ENCODE data around the gene ETNK2.
"Not testable (repeated sequence)": the region's sequence is repeated elsewhere in the genome, so short reads cannot be mapped to it uniquely, and the experiment has no call there.

The ETNK2 gene

GRCh38 chr1:204126386-204126785 is 25.5 kb downstream of the ETNK2 start:
- no peak for DNase-seq (ENCODE audit: low spot score)

DNA sequence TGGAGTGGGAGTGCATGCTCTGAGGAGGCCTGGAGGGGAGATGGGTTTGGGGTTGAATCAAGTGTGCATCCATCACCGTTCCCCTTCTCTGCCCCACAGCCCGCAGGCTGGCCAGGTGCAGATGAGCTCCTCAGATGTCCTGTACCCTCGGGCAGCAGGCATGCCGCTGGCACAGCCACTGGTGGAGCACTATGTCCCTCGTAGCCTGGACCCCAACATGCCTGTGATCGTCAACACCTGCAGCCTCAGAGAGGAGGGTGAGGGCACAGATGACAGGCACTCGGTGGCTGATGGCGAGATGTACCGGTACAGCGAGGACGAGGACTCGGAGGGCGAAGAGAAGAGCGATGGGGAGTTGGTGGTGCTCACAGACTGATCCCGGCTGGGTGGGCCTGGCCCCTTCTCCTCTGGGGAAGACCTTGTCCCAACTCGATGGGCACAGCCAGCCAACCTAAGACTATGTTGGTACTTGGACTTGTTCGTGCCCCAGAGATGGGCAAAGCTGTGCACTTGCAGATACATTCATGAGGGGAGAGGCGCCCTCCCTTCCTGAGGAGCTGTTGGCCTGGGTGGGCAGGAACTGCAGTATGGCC is 26.0 kb downstream of the ETNK2 start:
- no peak for DNase-seq (ENCODE audit: low spot score)

DNA sequence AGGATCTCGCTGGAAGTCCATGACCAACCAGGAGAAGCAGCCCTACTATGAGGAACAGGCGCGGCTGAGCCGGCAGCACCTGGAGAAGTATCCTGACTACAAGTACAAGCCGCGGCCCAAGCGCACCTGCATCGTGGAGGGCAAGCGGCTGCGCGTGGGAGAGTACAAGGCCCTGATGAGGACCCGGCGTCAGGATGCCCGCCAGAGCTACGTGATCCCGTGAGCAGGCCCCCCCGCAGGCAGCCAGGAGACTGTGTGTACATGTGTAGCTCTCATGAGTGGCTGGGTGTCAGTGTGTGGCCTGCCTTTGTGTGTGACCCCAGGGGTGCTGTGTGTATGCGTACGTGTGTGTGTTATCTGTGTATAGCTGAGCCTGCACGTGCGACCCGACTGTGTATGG is 27.2 kb downstream of the ETNK2 start:
- no peak for DNase-seq (ENCODE audit: low spot score)

- no peak for DNase-seq (ENCODE audit: low spot score)
Observed at GRCh38 chr1:204123376-204123775, 28.5 kb downstream of the ETNK2 start.

GRCh38 chr1:204121840-204122555 is 29.8 kb downstream of the ETNK2 start:
- no peak for DNase-seq (ENCODE audit: low spot score)

DNA sequence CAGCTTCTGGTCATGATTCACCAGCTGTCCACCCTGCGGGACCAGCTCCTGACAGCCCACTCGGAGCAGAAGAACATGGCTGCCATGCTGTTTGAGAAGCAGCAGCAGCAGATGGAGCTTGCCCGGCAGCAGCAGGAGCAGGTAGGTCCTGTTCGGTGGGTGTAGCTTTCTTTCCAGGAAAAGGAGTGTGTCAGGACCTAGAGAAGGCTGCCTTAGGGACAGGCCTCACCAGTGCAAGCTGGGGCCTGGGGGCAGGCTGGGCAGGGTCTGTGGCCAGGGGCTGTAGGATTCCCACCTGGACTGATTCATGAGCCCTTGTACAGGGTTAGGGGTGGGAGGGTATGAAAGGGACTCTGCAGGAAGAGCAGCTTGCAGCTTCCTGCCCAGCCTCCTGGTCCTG is 35.3 kb downstream of the ETNK2 start:
- no peak for DNase-seq (ENCODE audit: low spot score)

- no peak for DNase-seq (ENCODE audit: low spot score)
Observed at GRCh38 chr1:204115116-204115515, 36.7 kb downstream of the ETNK2 start.

DNA sequence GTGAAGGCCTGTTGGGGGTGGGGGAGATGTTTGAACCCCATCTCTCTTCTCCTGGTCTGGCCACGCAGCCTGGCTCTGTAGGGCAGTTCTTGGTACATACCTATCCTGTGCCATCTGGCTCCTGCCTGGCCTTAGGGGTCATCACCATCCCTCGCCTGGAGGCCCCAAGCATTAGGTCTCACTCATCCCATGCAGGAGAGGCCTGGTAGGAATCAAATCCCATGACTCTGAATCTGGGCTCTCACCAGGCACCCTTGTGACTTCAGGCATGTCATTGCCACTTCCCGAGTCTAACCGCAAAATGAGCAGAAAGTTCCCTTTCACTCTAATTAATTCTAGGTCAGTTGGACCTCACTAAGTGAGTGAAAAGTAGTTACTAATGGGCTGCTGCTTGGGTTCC is 37.2 kb downstream of the ETNK2 start:
- DNase-seq (ENCODE audit: low spot score): no peak

GRCh38 chr1:204113896-204114295 is 37.9 kb downstream of the ETNK2 start:
- DNase-seq (ENCODE audit: low spot score): no peak

GRCh38 chr1:204112876-204113730 is 38.7 kb downstream of the ETNK2 start:
- no peak for DNase-seq (ENCODE audit: low spot score)

- no peak for DNase-seq (ENCODE audit: low spot score)
Observed at GRCh38 chr1:204110894-204111633, 40.8 kb downstream of the ETNK2 start.

DNA sequence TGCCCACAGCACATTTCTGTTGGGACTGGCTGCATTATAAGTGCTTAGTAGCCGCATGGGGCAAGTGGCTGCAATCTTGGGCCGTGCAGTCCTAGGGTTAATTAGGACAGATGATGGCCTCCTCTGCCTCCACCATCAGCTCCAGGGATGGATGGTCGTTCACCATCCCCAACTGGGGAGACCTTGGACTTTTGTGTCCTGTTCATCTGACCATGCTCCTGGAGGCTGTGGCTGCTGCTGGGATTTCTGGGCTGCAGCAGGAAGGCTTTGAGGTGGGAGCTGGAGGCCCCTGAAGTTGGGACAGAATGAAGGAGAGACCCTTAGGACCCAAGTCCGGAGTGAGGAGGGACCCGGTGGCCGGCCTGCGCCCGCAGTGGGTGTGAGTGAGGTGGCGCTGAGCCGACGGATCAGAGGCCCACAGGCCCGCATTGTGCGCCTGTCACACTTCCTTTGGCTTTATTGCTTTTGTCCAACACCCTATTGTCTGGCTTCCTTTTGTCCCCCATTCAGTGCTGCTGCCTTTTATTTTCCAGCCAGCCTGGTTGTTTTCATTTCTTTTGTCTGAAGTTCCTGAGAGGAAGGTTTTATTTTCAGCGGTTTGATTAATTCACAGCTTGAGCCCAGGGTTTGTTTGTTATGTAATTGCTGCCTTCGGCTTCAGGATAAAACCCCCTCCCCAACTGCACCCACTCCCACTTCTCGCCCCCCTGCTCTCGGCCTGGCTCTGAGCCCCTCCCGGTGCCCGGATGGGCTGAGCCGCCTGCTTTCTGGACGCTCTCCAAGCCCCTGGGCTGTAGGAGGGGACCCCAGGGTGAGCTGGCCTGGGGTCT is 43.3 kb downstream of the ETNK2 start:
- DNase-seq (ENCODE audit: low spot score): no peak

DNA sequence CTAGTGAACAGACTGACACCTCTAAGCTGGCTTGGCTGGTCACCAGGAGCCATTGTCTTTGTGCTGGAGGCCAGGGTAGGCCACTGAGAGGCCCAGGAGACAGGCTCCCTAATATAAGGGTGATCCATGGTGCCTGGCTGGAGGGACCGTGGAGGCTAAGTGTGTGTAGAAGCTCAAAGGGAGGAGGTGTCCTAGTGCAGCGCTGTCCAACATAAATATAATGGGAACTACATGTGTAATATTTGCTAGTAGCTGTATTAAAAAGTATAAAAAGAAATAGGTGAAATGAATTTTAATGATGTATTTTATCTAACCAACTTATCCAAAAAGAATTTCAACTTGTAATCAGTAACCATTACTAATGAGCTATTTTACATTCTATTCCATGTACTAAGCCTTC is 44.0 kb downstream of the ETNK2 start:
- no peak for DNase-seq (ENCODE audit: low spot score)

DNA sequence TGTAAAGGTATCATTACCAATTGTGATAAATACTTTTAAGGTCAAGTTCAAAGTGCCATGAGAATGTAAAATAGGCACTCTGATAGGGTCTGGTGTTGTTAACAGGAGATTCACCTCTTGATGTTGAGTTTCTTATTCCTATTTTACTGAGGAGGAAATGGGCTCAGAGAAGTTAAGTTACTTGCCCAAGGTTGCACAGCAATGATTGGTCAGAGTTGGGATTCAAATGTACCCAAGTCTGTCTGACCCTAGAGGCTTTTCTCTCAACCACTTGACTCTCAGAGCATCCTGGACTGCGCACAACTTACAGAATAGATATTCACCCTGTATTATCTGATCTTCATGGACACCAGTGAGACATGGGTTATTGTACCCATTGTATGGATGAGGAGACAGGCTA is 45.0 kb downstream of the ETNK2 start:
- DNase-seq (ENCODE audit: low spot score): no peak

DNA sequence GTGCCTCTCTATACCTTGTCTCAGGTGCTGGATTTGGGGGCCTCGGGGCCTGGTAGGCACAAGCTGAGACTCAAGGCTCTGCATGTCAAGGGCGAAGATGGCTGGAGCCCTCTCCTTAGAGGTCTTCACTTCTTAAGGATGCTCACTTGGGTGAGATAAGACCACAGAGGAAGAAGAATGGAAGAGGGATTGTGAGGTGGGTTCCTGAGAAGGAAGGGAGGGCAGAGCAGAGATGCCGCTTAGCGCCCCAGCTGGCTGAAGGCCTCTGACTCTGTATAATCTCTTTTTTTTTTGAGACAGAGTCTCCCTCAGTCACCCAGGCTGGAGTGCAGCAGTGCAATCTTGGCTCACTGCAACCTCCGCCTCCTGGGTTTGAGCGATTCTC is 46.7 kb downstream of the ETNK2 start:
- no peak for DNase-seq (ENCODE audit: low spot score)

DNA sequence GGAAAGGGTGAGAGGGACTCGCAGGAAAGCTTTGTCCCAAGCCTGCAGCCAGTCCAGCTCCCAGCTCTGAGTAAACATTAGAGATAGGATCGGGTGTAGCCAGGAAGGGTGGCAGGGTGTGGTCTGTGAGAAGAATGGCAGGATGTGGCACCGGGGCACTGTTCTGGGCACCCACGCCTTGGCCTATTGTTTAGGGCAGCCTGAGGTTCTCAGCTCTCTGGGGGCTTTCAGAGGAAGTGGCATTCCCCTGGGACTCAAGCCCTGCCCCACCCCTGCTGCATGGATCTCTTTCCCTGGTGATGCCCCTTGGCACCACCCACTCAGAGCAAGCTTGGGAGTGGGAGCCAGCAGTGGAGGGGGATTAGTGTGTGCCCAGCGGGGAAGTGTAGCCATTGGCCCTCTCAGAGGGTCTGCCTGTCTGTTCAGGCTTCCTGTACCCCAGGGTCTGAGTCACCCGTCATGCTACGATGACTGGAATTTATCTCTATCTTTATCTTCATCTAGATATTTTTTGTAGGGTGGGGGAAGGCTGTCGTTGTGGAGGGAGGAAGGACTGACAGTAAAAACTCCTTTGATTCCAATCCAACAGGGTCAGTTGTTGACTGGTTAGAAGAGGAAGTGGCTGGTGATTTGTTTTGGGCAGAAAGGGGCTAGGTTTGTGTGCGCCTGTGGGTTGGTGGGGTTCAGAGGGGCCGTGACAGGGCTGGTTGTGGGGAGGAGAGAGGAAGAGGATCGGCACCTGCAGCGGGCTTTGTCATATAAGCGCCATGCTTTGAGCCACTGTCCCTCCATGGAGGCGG is 47.3 kb downstream of the ETNK2 start:
- DNase-seq (ENCODE audit: low spot score): no peak

GRCh38 chr1:204103431-204103741 is 48.5 kb downstream of the ETNK2 start:
- no peak for DNase-seq (ENCODE audit: low spot score)

DNA sequence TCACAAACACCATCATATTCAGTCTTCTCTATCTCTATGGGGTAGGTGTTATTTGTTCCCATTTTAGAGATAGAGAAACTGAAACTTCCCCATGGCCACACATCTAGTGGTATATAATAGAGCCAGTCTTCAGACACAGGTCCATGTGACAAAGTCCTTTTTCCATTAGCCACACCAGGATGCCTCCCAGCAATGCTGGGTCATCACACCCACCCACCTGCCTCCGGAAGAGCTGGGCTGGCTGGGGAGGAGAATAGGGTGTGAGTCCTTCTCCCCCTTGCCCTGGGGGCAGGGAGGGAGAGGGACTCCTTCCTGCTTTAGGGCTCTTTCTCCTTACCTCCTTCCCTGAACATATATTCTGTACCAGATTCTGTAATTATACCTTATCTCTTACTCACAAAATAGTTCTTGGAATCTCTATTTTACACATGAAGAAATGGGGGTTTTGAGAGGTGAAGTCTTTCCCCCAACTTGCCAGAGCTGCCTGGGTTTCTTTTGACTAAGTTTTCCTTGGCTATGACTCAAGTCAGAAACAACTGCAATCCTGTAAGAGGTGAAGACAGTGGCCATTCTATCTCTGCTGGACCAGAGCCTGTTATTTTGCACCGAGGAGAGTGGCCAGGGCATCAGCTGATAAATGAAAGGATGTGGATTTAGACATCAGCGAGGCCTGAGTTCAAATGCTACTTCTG is 49.0 kb downstream of the ETNK2 start:
- no peak for DNase-seq (ENCODE audit: low spot score)

DNA sequence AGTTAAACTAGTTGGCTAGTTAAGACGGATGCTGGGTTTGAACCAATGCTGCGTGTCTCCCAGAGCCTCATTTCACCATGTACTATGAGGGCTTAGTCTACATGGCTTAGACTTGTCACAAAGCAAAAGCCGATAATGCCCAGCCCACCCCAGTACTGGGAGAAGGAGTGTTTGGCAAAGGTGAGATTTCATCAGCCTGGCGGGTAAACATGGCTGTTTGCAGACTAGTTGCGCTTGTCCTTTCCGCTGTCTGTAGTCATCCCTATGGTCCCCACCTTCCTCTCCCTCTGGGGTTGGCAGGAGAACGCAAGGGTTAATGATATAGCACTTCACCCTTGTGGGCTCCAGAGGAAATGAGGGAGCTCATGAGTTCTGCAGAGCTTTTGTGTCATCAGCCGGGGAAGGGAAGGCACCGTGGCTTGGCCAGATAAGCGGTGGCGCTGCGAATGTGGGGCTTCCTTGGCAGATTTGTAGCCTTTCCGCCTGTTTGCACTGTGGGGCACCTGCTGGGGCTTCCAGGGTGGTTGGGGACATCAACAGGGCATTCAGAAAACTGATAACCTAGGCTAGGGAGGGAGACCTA is 49.7 kb downstream of the ETNK2 start:
- no peak for DNase-seq (ENCODE audit: low spot score)

- not testable (repeated sequence) for DNase-seq (ENCODE audit: low spot score)
Observed at GRCh38 chr1:204099754-204100153, 52.1 kb downstream of the ETNK2 start.
